GM12878 (cell line): Measurements from ENCODE around the gene NHS. TPM values are rescaled to one million over a fixed set of nuclear protein-coding genes. Genes with fewer than 3 reads are reported as not detected.

Experiments used
- ATAC-seq: fragments of 200-7000 bp; cut with Tn5 transposase; 3 replicates; pipeline ENCODE4 v1.9.1; 2020; ENCODE audit warnings: mild to moderate bottlenecking, moderate library complexity
- BruUV-seq: library from RNA; stranded (reverse); fragments of 400-500 nt; replicated peaks from 2 replicates; lab custom pipeline; 2021; lab: Mats Ljungman, UMichigan
- CTCF ChIA-PET: fragments of 300-600 bp; sonication (Branson Sonifier 250); formaldehyde crosslinking; extraction: SDS; loops from one replicate; lab custom pipeline; 2021; ENCODE audit warnings: inconsistent platforms; lab: Yijun Ruan, JAX
- POLR2A ChIA-PET: fragments of 350-600 bp; formaldehyde crosslinking; extraction: SDS; loops from one replicate; lab custom pipeline; 2021; ENCODE audit warnings: inconsistent platforms; lab: Charles Lee
- RAD21 ChIA-PET: fragments of 300-600 bp; sonication (Branson Sonifier 250); formaldehyde crosslinking; loops from one replicate; lab custom pipeline; 2023; ENCODE audit warnings: antibody characterized with exemption; ENCODE audit not compliant: unreplicated experiment; lab: Charles Lee
- SMC1A ChIA-PET: fragments of 300-600 bp; sonication (Branson Sonifier 250); formaldehyde crosslinking; loops from one replicate; lab custom pipeline; 2023; ENCODE audit not compliant: unreplicated experiment, uncharacterized antibody; lab: Charles Lee
- DNase-seq: peaks from one replicate; pipeline ENCODE4 v3.0.0-alpha.2; 2011; ENCODE audit warnings: low read depth, low spot score
- FAIRE-seq: peaks from 3 replicates; lab custom pipeline; 2011; peaks lifted over from hg19 to GRCh38; lab: Jason Lieb, UNC
- H2AFZ ChIP-seq: 2 replicates; pipeline ENCODE4 v1.6.0; 2011; ENCODE audit warnings: low read depth, low read length, control low read depth; ENCODE audit not compliant: control insufficient read depth
- H3K27ac ChIP-seq: 2 replicates; pipeline ENCODE4 v1.5.1; 2011; ENCODE audit warnings: control low read depth; ENCODE audit not compliant: control insufficient read depth, insufficient read depth
- H3K27me3 ChIP-seq, 2 experiments: replicated peaks in 1 of 2; 2 replicates each; pipeline versions ENCODE4 v1.6.0 to v1.6.1; 2011; ENCODE audit warnings: low read length in 1 of 2; ENCODE audit not compliant: control insufficient read depth in 2 of 2, insufficient read depth in 2 of 2
- H3K36me3 ChIP-seq, 2 experiments: 2 replicates each; pipeline ENCODE4 v1.5.1; 2011; ENCODE audit warnings: low read length in 1 of 2; ENCODE audit not compliant: control insufficient read depth in 2 of 2, insufficient read depth in 2 of 2
- H3K4me1 ChIP-seq: 2 replicates; pipeline ENCODE4 v1.6.1; 2011; ENCODE audit warnings: mild to moderate bottlenecking, low read length, moderate library complexity, mixed read lengths; ENCODE audit not compliant: control insufficient read depth, insufficient read depth
- H3K4me2 ChIP-seq: 2 replicates; pipeline ENCODE4 v1.6.0; 2011; ENCODE audit warnings: control low read depth; ENCODE audit not compliant: control insufficient read depth, insufficient read depth
- H3K4me3 ChIP-seq: fragments of 200-600 bp; sonication (generic); 2 replicates; pipeline ENCODE4 v1.5.1; 2016
- H3K79me2 ChIP-seq: 2 replicates; pipeline ENCODE4 v1.6.0; 2011; ENCODE audit warnings: low read length; ENCODE audit not compliant: control insufficient read depth, insufficient read depth
- H3K9ac ChIP-seq: 2 replicates; pipeline ENCODE4 v1.8.0; 2011; ENCODE audit warnings: low read length, control low read depth, mixed read lengths; ENCODE audit not compliant: control insufficient read depth, insufficient read depth
- H3K9me3 ChIP-seq: replicated peaks from 3 replicates; pipeline ENCODE4 v1.5.1; 2011; ENCODE audit warnings: mild to moderate bottlenecking, low read length; ENCODE audit not compliant: control insufficient read depth, insufficient read depth
- H4K20me1 ChIP-seq: 2 replicates; pipeline ENCODE4 v1.6.0; 2011; ENCODE audit not compliant: control insufficient read depth, insufficient read depth
- ATF7 ChIP-seq: fragments of 450-650 bp; IDR thresholded peaks from 2 replicates; pipeline ENCODE4 v1.6.1; 2016; ENCODE audit warnings: low read depth, mild to moderate bottlenecking
- BCLAF1 ChIP-seq: fragments of 450-650 bp; IDR thresholded peaks from 2 replicates; pipeline ENCODE4 v1.6.1; 2017; ENCODE audit warnings: antibody characterized with exemption, mild to moderate bottlenecking, moderate library complexity
- E4F1 ChIP-seq: fragments of 450-650 bp; IDR thresholded peaks from 2 replicates; pipeline ENCODE4 v1.6.1; 2018; ENCODE audit warnings: borderline replicate concordance, mild to moderate bottlenecking; ENCODE audit not compliant: partially characterized antibody
- GABPA ChIP-seq: IDR thresholded peaks from 2 replicates; pipeline ENCODE4 v1.6.1; 2014; ENCODE audit warnings: antibody characterized with exemption, low read depth, mild to moderate bottlenecking, inconsistent platforms
- KDM1A ChIP-seq: fragments of 200-600 bp; sonication (generic); IDR thresholded peaks from 2 replicates; pipeline ENCODE4 v1.6.1; 2016; ENCODE audit warnings: borderline replicate concordance
- MEF2B ChIP-seq: fragments of 450-650 bp; IDR thresholded peaks from 2 replicates; pipeline ENCODE4 v1.6.1; 2018; ENCODE audit warnings: mild to moderate bottlenecking, moderate library complexity; ENCODE audit not compliant: partially characterized antibody, poor library complexity, severe bottlenecking
- MTA3 ChIP-seq: IDR thresholded peaks from 2 replicates; pipeline ENCODE4 v1.6.1; 2012; ENCODE audit warnings: low read length, inconsistent platforms, borderline replicate concordance
- POU2F2 ChIP-seq: IDR thresholded peaks from 3 replicates; pipeline ENCODE4 v1.6.1; 2011; ENCODE audit warnings: low read depth, mild to moderate bottlenecking, low read length, borderline replicate concordance
- RAD21 ChIP-seq: IDR thresholded peaks from 2 replicates; pipeline ENCODE4 v1.6.1; 2011; ENCODE audit warnings: mild to moderate bottlenecking, low read depth, low read length, moderate library complexity; ENCODE audit not compliant: insufficient read depth
- REST ChIP-seq: IDR thresholded peaks from 2 replicates; pipeline ENCODE4 v1.6.1; 2012; ENCODE audit warnings: mild to moderate bottlenecking, low read depth, low read length
- SIX5 ChIP-seq: IDR thresholded peaks from 2 replicates; pipeline ENCODE4 v1.6.1; 2011; ENCODE audit warnings: mild to moderate bottlenecking, low read depth, low read length, moderate library complexity; ENCODE audit not compliant: severe bottlenecking
- SREBF1 ChIP-seq: IDR thresholded peaks from 2 replicates; pipeline ENCODE4 v1.6.1; 2012; ENCODE audit warnings: mild to moderate bottlenecking, low read length
- STAT3 ChIP-seq: IDR thresholded peaks from 2 replicates; pipeline ENCODE4 v1.6.1; 2011; ENCODE audit warnings: low read depth, low read length, improper control_type of control experiment
- YY1 ChIP-seq: IDR thresholded peaks from 2 replicates; pipeline ENCODE4 v1.6.1; 2011; ENCODE audit warnings: low read depth, mild to moderate bottlenecking, low read length
- ZZZ3 ChIP-seq: IDR thresholded peaks from 2 replicates; pipeline ENCODE4 v1.6.1; 2011; ENCODE audit warnings: low read depth; ENCODE audit not compliant: control insufficient read depth, insufficient read length
- WGBS: methylation state at CpG from one replicate; pipeline ENCODE4 v1.1.6; 2016; ENCODE audit warnings: low lambda C conversion rate; ENCODE audit not compliant: insufficient replicate concordance, insufficient coverage; ENCODE audit errors: missing lambda C conversion rate; 5-methylcytosine and 5-hydroxymethylcytosine counted together
- in situ Hi-C: fragments of 300-500 bp; cut with MboI; formaldehyde crosslinking; loops from 9 replicates; pipeline ENCODE4 v1.14.3; 2018; ENCODE audit warnings: mixed read lengths
- intact Hi-C: fragments of 100-400 bp; cut with micrococcal nuclease; formaldehyde crosslinking; loops from one replicate; pipeline ENCODE4 v1.14.2; 2022; ENCODE audit not compliant: unreplicated experiment
- polyA plus RNA-seq, 11 experiments: library from polyadenylated mRNA; depleted of rRNA in 4 of 11; unstranded in 6 of 11; stranded (reverse) in 5 of 11; fragments of >200 nt; fragmentation: Nextera tagmentation in 4 of 11; fragmentation: Illumina TruSeq in 1 of 11; extraction: Ambion mirVana in 4 of 11; extraction: Trizol in 1 of 11; gene quantifications; 1 replicate in 1 of 11; 2 replicates in 10 of 11; pipeline versions ENCODE4 v1.2.1 to v1.2.3, GENCODE V29; 2011 to 2016; ENCODE audit warnings: inconsistent platforms in 2 of 11, missing spikeins in 2 of 11, low read depth in 1 of 11
- total RNA-seq, 4 experiments: library from RNA; depleted of rRNA in 3 of 4; stranded (reverse); fragments of >200 nt in 3 of 4; fragmentation: Illumina TruSeq in 1 of 4; extraction: Trizol in 1 of 4; gene quantifications; 2 replicates each; pipeline versions ENCODE4 v1.2.1 to v1.2.3, GENCODE V29; 2013 to 2021

The NHS gene
- total and polyA plus RNA-seq, 10 of the 15 experiments (the other 5 are each of a cell fraction or from before 2014, with no cell fraction given), result under 0.01 to 0.07 (median 0.03) TPM; not detected in 7

- ChIA-PET RAD21 (no interaction called here), CTCF (no interaction called here), POLR2A (no interaction called here), SMC1A (no interaction called here)
- 21% methylated on average over 4 of the region's 4 CpGs for WGBS
- H2AFZ ChIP-seq, result no peak overlapping the region
- H3K4me2 ChIP-seq, result no peak overlapping the region
- ATAC-seq (no peak), FAIRE-seq (no peak), DNase-seq (no peak)
- no peaks in the 10 kb centered on the region for H3K27me3 ChIP-seq
- in situ Hi-C loops (no loop called here), intact Hi-C loops (no loop called here)
- no peaks in the 10 kb centered on the region for H3K36me3 ChIP-seq
- H3K79me2 ChIP-seq, result no peaks in the 10 kb centered on the region
- H3K9me3 ChIP-seq, result no peaks in the 10 kb centered on the region
- H3K4me3 ChIP-seq, result no peak overlapping the region
- no peaks in the 10 kb centered on the region for H4K20me1 ChIP-seq
- H3K9ac ChIP-seq, result no peak overlapping the region
- H3K27ac ChIP-seq, result no peak overlapping the region
- no TSS peak for BruUV-seq
- H3K4me1 ChIP-seq, result no peaks in the 10 kb centered on the region
- TF ChIP-seq E4F1, result no peak
- TF ChIP-seq ATF7, result no peak
- no peak for TF ChIP-seq MEF2B
- TF ChIP-seq GABPA, result no peak
- TF ChIP-seq REST, result no peak
- no peak for TF ChIP-seq ZZZ3
- TF ChIP-seq YY1, result no peak
- no peak for TF ChIP-seq MTA3
- TF ChIP-seq STAT3, result no peak
- TF ChIP-seq SIX5, result no peak
- TF ChIP-seq BCLAF1, result no peak
- TF ChIP-seq POU2F2, result no peak
- TF ChIP-seq KDM1A, result no peak
- no peak for TF ChIP-seq RAD21
- no peak for TF ChIP-seq SREBF1
Observed at GRCh38 chrX:17721715-17722114, 346.7 kb downstream of the NHS start.
